HepG2 (cell line): ENCODE measurements around the gene PFN1. TPM values are rescaled to one million over a fixed set of nuclear protein-coding genes. Genes with fewer than 3 reads are reported as not detected.

ENCODE experiments used
- CBX1 ChIP-seq: IDR thresholded peaks from one replicate; pipeline ENCODE4 v1.6.1; 2016; ENCODE audit warnings: antibody characterized with exemption, low read depth
- DNMT1 ChIP-seq: sonication (generic); formaldehyde crosslinking; IDR thresholded peaks from 2 replicates; pipeline ENCODE4 v1.5.1; 2020; ENCODE audit warnings: mild to moderate bottlenecking, missing genetic modification reagents
- ELF4 ChIP-seq: sonication (generic); formaldehyde crosslinking; IDR thresholded peaks from 2 replicates; pipeline ENCODE4 v1.5.0; 2020; ENCODE audit warnings: missing genetic modification reagents, mild to moderate bottlenecking, moderate library complexity, borderline replicate concordance
- GABPA ChIP-seq, 2 experiments: IDR thresholded peaks; 2 replicates each; pipeline ENCODE4 v1.6.1; 2011 to 2016; ENCODE audit warnings: low read depth in 2 of 2, low read length in 1 of 2, missing biosample characterization in 1 of 2, missing genetic modification characterization in 1 of 2
- IRF2 ChIP-seq: IDR thresholded peaks from 2 replicates; pipeline ENCODE4 v1.6.1; 2018; ENCODE audit warnings: missing genetic modification reagents, missing compliant biosample characterization
- KDM6A ChIP-seq: IDR thresholded peaks from 2 replicates; pipeline ENCODE4 v1.6.1; 2016; ENCODE audit warnings: low read depth
- MED1 ChIP-seq: sonication (generic); formaldehyde crosslinking; IDR thresholded peaks from 2 replicates; pipeline ENCODE4 v1.4.0; 2020; ENCODE audit warnings: missing genetic modification reagents
- NFAT5 ChIP-seq: sonication (generic); formaldehyde crosslinking; IDR thresholded peaks from 2 replicates; pipeline ENCODE4 v1.4.0; 2020; ENCODE audit warnings: missing genetic modification reagents
- NFATC3 ChIP-seq: sonication (generic); formaldehyde crosslinking; IDR thresholded peaks from 2 replicates; pipeline ENCODE4 v1.5.1; 2020; ENCODE audit warnings: mild to moderate bottlenecking, missing genetic modification reagents
- POLR2A ChIP-seq, 2 experiments: IDR thresholded peaks; 2 replicates each; pipeline ENCODE4 v1.6.1; 2011; ENCODE audit warnings: low read depth in 2 of 2, low read length in 2 of 2, mild to moderate bottlenecking in 1 of 2, moderate library complexity in 1 of 2; ENCODE audit not compliant: insufficient read depth in 1 of 2
- RBM39 ChIP-seq: fragments of 200-400 bp; formaldehyde crosslinking; IDR thresholded peaks from one replicate; pipeline ENCODE4 v1.6.1; 2018; ENCODE audit warnings: antibody characterized with exemption, mild to moderate bottlenecking, low read depth, low read length; ENCODE audit not compliant: poor library complexity, severe bottlenecking
- SIX1 ChIP-seq: sonication (generic); formaldehyde crosslinking; IDR thresholded peaks from 2 replicates; pipeline ENCODE4 v1.4.0; 2020; ENCODE audit warnings: missing genetic modification reagents, borderline replicate concordance
- TAF15 ChIP-seq: fragments of 200-400 bp; formaldehyde crosslinking; IDR thresholded peaks from one replicate; pipeline ENCODE4 v1.6.1; 2018; ENCODE audit warnings: mild to moderate bottlenecking, low read depth, low read length; ENCODE audit not compliant: poor library complexity, severe bottlenecking
- THAP9 ChIP-seq: sonication (generic); formaldehyde crosslinking; IDR thresholded peaks from 2 replicates; pipeline ENCODE4; 2020; ENCODE audit warnings: missing genetic modification reagents, mild to moderate bottlenecking, borderline replicate concordance
- WIZ ChIP-seq: sonication (generic); formaldehyde crosslinking; IDR thresholded peaks from 2 replicates; pipeline ENCODE4 v1.5.1; 2020; ENCODE audit warnings: mild to moderate bottlenecking, missing genetic modification reagents
- ZNF143 ChIP-seq: sonication (generic); formaldehyde crosslinking; IDR thresholded peaks from 2 replicates; pipeline ENCODE4 v1.4.0; 2020; ENCODE audit warnings: missing genetic modification reagents
- polyA plus RNA-seq, 8 experiments: library from polyadenylated mRNA; depleted of rRNA in 3 of 8; stranded (reverse) in 7 of 8; unstranded in 1 of 8; fragments of >200 nt; fragmentation: Illumina TruSeq in 4 of 8; extraction: Trizol in 4 of 8; gene quantifications; 2 replicates each; pipeline versions ENCODE4 v1.2.1 to v1.2.3, GENCODE V29; 2011 to 2016; ENCODE audit warnings: low read depth in 4 of 8, missing spikeins in 1 of 8, mixed read lengths in 1 of 8; ENCODE audit not compliant: insufficient read depth in 1 of 8
- total RNA-seq, 5 experiments: library from RNA; depleted of rRNA; stranded (reverse); fragments of >200 nt; fragmentation: Illumina TruSeq; extraction: Trizol; gene quantifications; 2 replicates each; pipeline ENCODE4 v1.2.3, GENCODE V29; 2016; ENCODE audit warnings: low read depth in 1 of 5
- TF ChIP-seq, protein P1 (sequence below): sonication (generic); formaldehyde crosslinking; IDR thresholded peaks from 2 replicates; pipeline ENCODE4 v1.4.0; 2020; ENCODE audit warnings: missing genetic modification reagents
- TF ChIP-seq, protein P2 (sequence below): sonication (generic); formaldehyde crosslinking; IDR thresholded peaks from 2 replicates; pipeline ENCODE4 v1.9.0; 2022; ENCODE audit warnings: missing genetic modification reagents, mild to moderate bottlenecking, borderline replicate concordance

PFN1 gene
- total and polyA plus RNA-seq, 2 of the 13 experiments (the other 11 are each of a cell fraction or from before 2014, with no cell fraction given), result 494 to 613 TPM

- TF ChIP-seq, protein P1, sequence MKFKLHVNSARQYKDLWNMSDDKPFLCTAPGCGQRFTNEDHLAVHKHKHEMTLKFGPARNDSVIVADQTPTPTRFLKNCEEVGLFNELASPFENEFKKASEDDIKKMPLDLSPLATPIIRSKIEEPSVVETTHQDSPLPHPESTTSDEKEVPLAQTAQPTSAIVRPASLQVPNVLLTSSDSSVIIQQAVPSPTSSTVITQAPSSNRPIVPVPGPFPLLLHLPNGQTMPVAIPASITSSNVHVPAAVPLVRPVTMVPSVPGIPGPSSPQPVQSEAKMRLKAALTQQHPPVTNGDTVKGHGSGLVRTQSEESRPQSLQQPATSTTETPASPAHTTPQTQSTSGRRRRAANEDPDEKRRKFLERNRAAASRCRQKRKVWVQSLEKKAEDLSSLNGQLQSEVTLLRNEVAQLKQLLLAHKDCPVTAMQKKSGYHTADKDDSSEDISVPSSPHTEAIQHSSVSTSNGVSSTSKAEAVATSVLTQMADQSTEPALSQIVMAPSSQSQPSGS (CRISPR knock-in tag), result peak; percentile 13; the same call in 1 of the 2 replicates
- TF ChIP-seq NFAT5 (CRISPR knock-in tag) (peak; percentile 63; the same call in 1 of the 2 replicates), IRF2 (no peak), NFATC3 (CRISPR knock-in tag) (no peak), ZNF143 (CRISPR knock-in tag) (no peak), WIZ (no peak), CBX1 (no peak), THAP9 (no peak), KDM6A (0 out of 2 replicates have a peak, but pooled peaks have one; percentile 6), ELF4 (no peak), GABPA (IDR thresholded peaks at IDR 0.05; ENCODE audit: low read depth, low read length) (peak; percentile 22; the same call in 1 of the 2 replicates), GABPA (CRISPR knock-in tag; IDR thresholded peaks at IDR 0.05; ENCODE audit: low read depth) (0 out of 2 replicates have a peak, but pooled peaks have one; percentile 2), MED1 (CRISPR knock-in tag) (peak; percentile 52; the same call in 1 of the 2 replicates), DNMT1 (CRISPR knock-in tag) (peak; percentile 55; the same call in 1 of the 2 replicates), SIX1 (CRISPR knock-in tag) (no peak), POLR2A (IDR thresholded peaks at IDR 0.05; ENCODE audit: insufficient read depth in 1 of 2, low read depth in 2 of 2, low read length in 2 of 2) (peak; percentile 35 to 45), RBM39 (no peak), TAF15 (peak; percentile 84)
- TF ChIP-seq, protein P2, sequence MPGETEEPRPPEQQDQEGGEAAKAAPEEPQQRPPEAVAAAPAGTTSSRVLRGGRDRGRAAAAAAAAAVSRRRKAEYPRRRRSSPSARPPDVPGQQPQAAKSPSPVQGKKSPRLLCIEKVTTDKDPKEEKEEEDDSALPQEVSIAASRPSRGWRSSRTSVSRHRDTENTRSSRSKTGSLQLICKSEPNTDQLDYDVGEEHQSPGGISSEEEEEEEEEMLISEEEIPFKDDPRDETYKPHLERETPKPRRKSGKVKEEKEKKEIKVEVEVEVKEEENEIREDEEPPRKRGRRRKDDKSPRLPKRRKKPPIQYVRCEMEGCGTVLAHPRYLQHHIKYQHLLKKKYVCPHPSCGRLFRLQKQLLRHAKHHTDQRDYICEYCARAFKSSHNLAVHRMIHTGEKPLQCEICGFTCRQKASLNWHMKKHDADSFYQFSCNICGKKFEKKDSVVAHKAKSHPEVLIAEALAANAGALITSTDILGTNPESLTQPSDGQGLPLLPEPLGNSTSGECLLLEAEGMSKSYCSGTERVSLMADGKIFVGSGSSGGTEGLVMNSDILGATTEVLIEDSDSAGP (CRISPR knock-in tag), result peak; percentile 19; the same call in 1 of the 2 replicates
Measured at GRCh38 chr17:4949321-4950074, 1.2 kb upstream of the PFN1 start (continued).
